HepG2 (cell line): ENCODE results near the gene RYR2. TPM values are rescaled to one million over a fixed set of nuclear protein-coding genes. Genes with fewer than 3 reads are reported as not detected.

Experiments
- AFF4 ChIP-seq: sonication (generic); formaldehyde crosslinking; IDR thresholded peaks from 2 replicates; pipeline ENCODE4 v1.4.0; 2020; ENCODE audit warnings: missing genetic modification reagents
- BATF2 ChIP-seq: sonication (generic); formaldehyde crosslinking; IDR thresholded peaks from 2 replicates; pipeline ENCODE4 v1.8.0; 2022; ENCODE audit warnings: mild to moderate bottlenecking, missing genetic modification reagents, moderate library complexity
- FOXP4 ChIP-seq: sonication (generic); formaldehyde crosslinking; IDR thresholded peaks from 2 replicates; pipeline ENCODE4 v1.4.0; 2020; ENCODE audit warnings: missing genetic modification reagents
- MEIS2 ChIP-seq: sonication (generic); formaldehyde crosslinking; IDR thresholded peaks from 2 replicates; pipeline ENCODE4 v1.9.0; 2021; ENCODE audit warnings: mild to moderate bottlenecking, missing genetic modification reagents
- NR0B2 ChIP-seq: sonication (generic); formaldehyde crosslinking; IDR thresholded peaks from 2 replicates; pipeline ENCODE4 v1.4.0; 2020; ENCODE audit warnings: mild to moderate bottlenecking, missing genetic modification reagents
- SOX6 ChIP-seq, 2 experiments: fragments of 450-650 bp in 1 of 2; sonication (generic) in 1 of 2; formaldehyde crosslinking in 1 of 2; IDR thresholded peaks; 2 replicates each; pipeline versions ENCODE4 v1.4.0 to v1.6.1; 2017 to 2020; ENCODE audit warnings: antibody characterized with exemption in 1 of 2, mild to moderate bottlenecking in 1 of 2, missing genetic modification reagents in 1 of 2
- TRIM22 ChIP-seq: fragments of 450-650 bp; IDR thresholded peaks from 2 replicates; pipeline ENCODE4 v1.6.1; 2017
- ZNF232 ChIP-seq: sonication (generic); formaldehyde crosslinking; IDR thresholded peaks from 2 replicates; pipeline ENCODE4 v1.4.0; 2020; ENCODE audit warnings: missing genetic modification reagents, borderline replicate concordance
- ZNF580 ChIP-seq: IDR thresholded peaks from 2 replicates; pipeline ENCODE4 v1.6.1; 2016; ENCODE audit warnings: low read depth, borderline replicate concordance
- ZNF646 ChIP-seq: sonication (generic); formaldehyde crosslinking; IDR thresholded peaks from 2 replicates; pipeline ENCODE4 v1.9.0; 2021; ENCODE audit warnings: mild to moderate bottlenecking, missing genetic modification reagents
- ZNF792 ChIP-seq: IDR thresholded peaks from 2 replicates; pipeline ENCODE4 v1.6.1; 2016
- polyA plus RNA-seq, 8 experiments: library from polyadenylated mRNA; depleted of rRNA in 3 of 8; stranded (reverse) in 7 of 8; unstranded in 1 of 8; fragments of >200 nt; fragmentation: Illumina TruSeq in 4 of 8; extraction: Trizol in 4 of 8; gene quantifications; 2 replicates each; pipeline versions ENCODE4 v1.2.1 to v1.2.3, GENCODE V29; 2011 to 2016; ENCODE audit warnings: low read depth in 4 of 8, missing spikeins in 1 of 8, mixed read lengths in 1 of 8; ENCODE audit not compliant: insufficient read depth in 1 of 8
- total RNA-seq, 5 experiments: library from RNA; depleted of rRNA; stranded (reverse); fragments of >200 nt; fragmentation: Illumina TruSeq; extraction: Trizol; gene quantifications; 2 replicates each; pipeline ENCODE4 v1.2.3, GENCODE V29; 2016; ENCODE audit warnings: low read depth in 1 of 5

Gene RYR2
- total and polyA plus RNA-seq, 2 of the 13 experiments (the other 11 are each of a cell fraction or from before 2014, with no cell fraction given): not detected

GRCh38 chr1:237864338-237865244, 822.6 kb downstream of the RYR2 start (continued):
- no peak for TF ChIP-seq ZNF646 (CRISPR knock-in tag)
- no peak for TF ChIP-seq SOX6 (IDR thresholded peaks at IDR 0.05)
- peak; percentile 59 for TF ChIP-seq SOX6 (CRISPR knock-in tag; IDR thresholded peaks at IDR 0.05)
- 0 out of 2 replicates have a peak, but pooled peaks have one; percentile 55 for TF ChIP-seq BATF2
- TF ChIP-seq ZNF792 (CRISPR knock-in tag): peak; percentile 62
- TF ChIP-seq ZNF232: peak; percentile 35; the same call in 1 of the 2 replicates
- 0 out of 2 replicates have a peak, but pooled peaks have one; percentile 62 for TF ChIP-seq NR0B2
- no peak for TF ChIP-seq TRIM22
- peak; percentile 62; the same call in 1 of the 2 replicates for TF ChIP-seq MEIS2 (CRISPR knock-in tag)
- no peak for TF ChIP-seq AFF4 (CRISPR knock-in tag)
- TF ChIP-seq ZNF580 (CRISPR knock-in tag): peak; percentile 84
- peak; percentile 71 for TF ChIP-seq FOXP4
